Stimulated activated CD4-positive, alpha-beta T cell treated with anti-CD3 and anti-CD28 coated beads, Interleukin-12 subunit alpha, Interleukin-12 subunit beta, amount 100 ng/mL, for 24 hours (primary cell): ENCODE results near the gene TLE6.
"Not testable (repeated sequence)": the region's sequence is repeated elsewhere in the genome, so short reads cannot be mapped to it uniquely, and the experiment has no call there.

Experiments
- DNase-seq, 2 experiments: peaks; one replicate each; pipeline ENCODE4 v3.0.0-alpha.2; 2020; ENCODE audit warnings: low read depth in 2 of 2

Gene TLE6

GRCh38 chr19:2977001-2977745 lies at the start of gene TLE6:
Gene TLE6, plus strand, starts transcription at chr19:2977564. Its CDS starts 670 bp downstream, at chr19:2978234.
- DNase-seq, result peak; percentile 85 to 90

- no peak for DNase-seq
These were observed 43.9 kb upstream of the TLE6 start for GRCh38 chr19:2933490-2933910.

- DNase-seq, result not testable (repeated sequence)
These were observed 41.5 kb upstream of the TLE6 start for GRCh38 chr19:2935863-2936262.

- DNase-seq, result no peak
These were observed 34.3 kb upstream of the TLE6 start for GRCh38 chr19:2942928-2943640.

GRCh38 chr19:2944403-2944774 lies 33.0 kb upstream of the TLE6 start:
- no peak for DNase-seq

GRCh38 chr19:2944775-2945574 lies 32.4 kb upstream of the TLE6 start, which contains the start of gene ZNF77:
Gene ZNF77, minus strand, starts transcription at chr19:2944971. Its CDS starts 131 bp downstream, at chr19:2944840.
- DNase-seq, result peak; percentile 97 to 99

GRCh38 chr19:2945575-2946184 lies 31.7 kb upstream of the TLE6 start:
- DNase-seq, result no peak

- no peak for DNase-seq
These were observed 27.5 kb upstream of the TLE6 start for GRCh38 chr19:2949939-2950285.

- peak; percentile 100 for DNase-seq
These were observed 26.9 kb upstream of the TLE6 start for GRCh38 chr19:2950286-2951124.

- no peak for DNase-seq
These were observed 24.3 kb upstream of the TLE6 start for GRCh38 chr19:2952953-2953481.

GRCh38 chr19:2957160-2957559 lies 20.2 kb upstream of the TLE6 start:
- no peak for DNase-seq

- DNase-seq, result no peak
These were observed 17.2 kb upstream of the TLE6 start for GRCh38 chr19:2960120-2960519.

- no peak for DNase-seq
These were observed 15.2 kb upstream of the TLE6 start for GRCh38 chr19:2962018-2962670.

GRCh38 chr19:2963122-2963521 lies 14.2 kb upstream of the TLE6 start:
- no peak for DNase-seq

- not testable (repeated sequence) for DNase-seq
These were observed 13.7 kb upstream of the TLE6 start for GRCh38 chr19:2963631-2964030.

- no peak for DNase-seq
These were observed 12.5 kb upstream of the TLE6 start for GRCh38 chr19:2964874-2965273.

- no peak for DNase-seq
These were observed 9.4 kb upstream of the TLE6 start for GRCh38 chr19:2967972-2968371.

- no peak for DNase-seq
These were observed 8.3 kb upstream of the TLE6 start for GRCh38 chr19:2969104-2969504.

- DNase-seq, result no peak
These were observed 7.0 kb upstream of the TLE6 start for GRCh38 chr19:2970201-2970835.

- DNase-seq, result no peak
These were observed 4.1 kb upstream of the TLE6 start for GRCh38 chr19:2973229-2973628.
